ENCODE data around the gene CEMIP. TPM values are rescaled to one million over a fixed set of nuclear protein-coding genes. Genes with fewer than 3 reads are reported as not detected.
A peak's percentile ranks its signal among the peaks of the same experiment; 100 is the strongest.

Gene CEMIP
- total and polyA plus RNA-seq, 2 of the 4 experiments (the other 2 are of a cell fraction), result 63.8 to 78.0 TPM

DNA sequence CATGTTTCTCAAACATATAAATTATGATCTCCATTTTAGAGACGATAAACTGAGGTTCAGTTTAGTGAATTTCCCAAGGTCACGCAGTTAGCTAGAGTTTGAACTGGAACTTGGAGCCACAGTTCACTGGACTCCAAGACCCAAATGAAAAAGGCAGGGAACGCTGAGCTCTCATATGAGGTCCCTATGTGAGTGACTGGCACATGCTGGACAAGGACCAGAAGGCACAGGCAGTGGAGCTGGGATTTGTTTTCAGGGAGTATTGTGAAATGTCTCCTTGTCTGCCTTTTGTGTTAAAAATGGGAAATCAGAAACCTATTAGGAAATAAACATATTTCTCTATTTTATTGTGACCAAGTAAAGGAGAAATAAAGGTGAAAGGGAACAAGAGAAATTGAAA, 147.0 kb downstream of the CEMIP start:
- Histone ChIP-seq H2BK5ac (ENCODE audit: low read depth, low read length, poor library complexity, severe bottlenecking) (no peak overlapping the region), H3K27me3 (ENCODE audit: control insufficient read depth, insufficient read depth, low read length) (no peaks in the 10 kb centered on the region), H3K56ac (ENCODE audit: extremely low read depth, insufficient read depth, low read length) (no peak overlapping the region), H3K9me1 (ENCODE audit: insufficient read depth, low read length) (peaks cover 24% of the 10 kb centered on the region), H3K23ac (ENCODE audit: low read depth, low read length) (no peak overlapping the region), H3K36me3 (ENCODE audit: control insufficient read depth, insufficient read depth, low read length) (peaks cover 90% of the 10 kb centered on the region), H2BK20ac (ENCODE audit: low read depth, low read length) (no peak overlapping the region), H3K14ac (replicated peaks; ENCODE audit: low read depth, low read length) (no peak overlapping the region), H2AK5ac (ENCODE audit: low read depth, low read length) (no peak overlapping the region), H3K4me2 (ENCODE audit: low read depth, low read length) (no peak overlapping the region), H3K9ac (ENCODE audit: low read depth, low read length) (no peak overlapping the region), H4K8ac (ENCODE audit: low read depth in 2 of 2, low read length in 2 of 2) (no peak overlapping the region), H3K4ac (ENCODE audit: low read depth, low read length) (no peak overlapping the region), H3K79me1 (ENCODE audit: low read depth in 1 of 2, low read length in 2 of 2) (peaks cover 0 to 5% of the 10 kb centered on the region in 2 experiments; a peak in 1 of 4 replicates), H2BK120ac (ENCODE audit: low read depth, low read length) (no peak overlapping the region), H4K91ac (ENCODE audit: insufficient read depth, low read depth, low read length) (no peak overlapping the region), H3K9me3 (ENCODE audit: control insufficient read depth, insufficient read depth, low read length) (no peaks in the 10 kb centered on the region), H2AFZ (replicated peaks; ENCODE audit: low read length, poor library complexity) (no peak overlapping the region), H2AK9ac (replicated peaks; ENCODE audit: low read depth, low read length, poor library complexity) (no peak overlapping the region), H3K18ac (ENCODE audit: low read depth, low read length) (no peak overlapping the region), H3K4me3 (ENCODE audit: insufficient read depth, low read depth, low read length) (no peak overlapping the region), H3K27ac (ENCODE audit: insufficient read depth, low read length) (no peak overlapping the region), H3K4me1 (ENCODE audit: control insufficient read depth, insufficient read depth, low read length) (peaks cover 7% of the 10 kb centered on the region), H4K20me1 (ENCODE audit: insufficient read depth, low read length) (peaks cover 41% of the 10 kb centered on the region; the same call in 1 of the 2 replicates), H2BK15ac (ENCODE audit: low read depth, low read length) (no peak overlapping the region), H4K5ac (ENCODE audit: low read depth, low read length) (no peak overlapping the region)
- BruUV-seq (replicated peaks), result no TSS peak
- ChIA-PET POLR2A (ENCODE audit: unreplicated experiment) (no interaction called here), CTCF (no interaction called here)
- intact Hi-C loops (cut with micrococcal nuclease) (no loop called here), in situ Hi-C loops (cut with MboI; ENCODE audit: low sequenced_read_pairs) (no loop called here), dilution Hi-C loops (cut with HindIII; ENCODE audit: low sequenced_read_pairs, unreplicated experiment) (no loop called here)
- TF ChIP-seq POLR2A (IDR thresholded peaks at IDR 0.05; ENCODE audit: low read depth, low read length) (no peak), CEBPB (IDR thresholded peaks at IDR 0.05; ENCODE audit: low read depth, low read length) (peak; percentile 40; the same call in 1 of the 2 replicates)
- ATAC-seq (ENCODE audit: low read depth) (no peak), DNase-seq (no peak)
- 88% methylated on average over 3 of the region's 3 CpGs; no CpG with 5 or more reads in 1 of the 2 experiments for WGBS, 2 experiments (ENCODE audit: extremely low coverage in 2 of 2, insufficient read length in 1 of 2)

Measured in IMR-90 (cell line).